ENCODE data around the gene SMPX.

DNA sequence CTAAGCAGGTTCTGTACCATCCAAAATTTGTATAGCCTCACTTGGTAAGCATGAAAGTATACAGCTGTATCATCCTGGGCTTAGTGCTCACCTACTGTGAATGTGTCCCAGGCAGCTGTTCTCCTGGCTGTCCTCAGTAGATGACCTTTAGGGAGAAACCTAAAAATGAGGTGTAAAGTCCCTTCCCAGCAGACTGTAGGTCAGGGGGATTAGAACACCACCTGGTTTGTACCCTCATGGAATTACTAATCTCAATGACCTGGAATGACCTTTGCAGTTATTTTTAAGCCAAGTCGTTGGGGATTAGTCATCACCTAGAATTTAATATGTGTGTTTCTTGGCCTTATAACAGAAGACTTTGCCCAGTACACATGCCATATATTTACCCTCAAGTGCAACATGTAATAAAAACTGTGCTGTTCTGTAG is 42.4 kb upstream of the SMPX start:
- TF ChIP-seq, protein P1, sequence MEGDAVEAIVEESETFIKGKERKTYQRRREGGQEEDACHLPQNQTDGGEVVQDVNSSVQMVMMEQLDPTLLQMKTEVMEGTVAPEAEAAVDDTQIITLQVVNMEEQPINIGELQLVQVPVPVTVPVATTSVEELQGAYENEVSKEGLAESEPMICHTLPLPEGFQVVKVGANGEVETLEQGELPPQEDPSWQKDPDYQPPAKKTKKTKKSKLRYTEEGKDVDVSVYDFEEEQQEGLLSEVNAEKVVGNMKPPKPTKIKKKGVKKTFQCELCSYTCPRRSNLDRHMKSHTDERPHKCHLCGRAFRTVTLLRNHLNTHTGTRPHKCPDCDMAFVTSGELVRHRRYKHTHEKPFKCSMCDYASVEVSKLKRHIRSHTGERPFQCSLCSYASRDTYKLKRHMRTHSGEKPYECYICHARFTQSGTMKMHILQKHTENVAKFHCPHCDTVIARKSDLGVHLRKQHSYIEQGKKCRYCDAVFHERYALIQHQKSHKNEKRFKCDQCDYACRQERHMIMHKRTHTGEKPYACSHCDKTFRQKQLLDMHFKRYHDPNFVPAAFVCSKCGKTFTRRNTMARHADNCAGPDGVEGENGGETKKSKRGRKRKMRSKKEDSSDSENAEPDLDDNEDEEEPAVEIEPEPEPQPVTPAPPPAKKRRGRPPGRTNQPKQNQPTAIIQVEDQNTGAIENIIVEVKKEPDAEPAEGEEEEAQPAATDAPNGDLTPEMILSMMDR (conservative IDR thresholded peaks at IDR 0.05; ENCODE audit: low read depth in 2 of 2): no peak
- TF ChIP-seq EZH2 (IDR thresholded peaks at IDR 0.05; ENCODE audit: low read depth, unreplicated experiment) (no peak), ETS1 (IDR thresholded peaks at IDR 0.05) (no peak), POLR2AphosphoS5 (IDR thresholded peaks at IDR 0.05; ENCODE audit: low read depth) (no peak), EZH2phosphoT487 (IDR thresholded peaks at IDR 0.05; ENCODE audit: unreplicated experiment) (no peak), JUNB (IDR thresholded peaks at IDR 0.05; ENCODE audit: unreplicated experiment) (no peak), STAT1 (IDR thresholded peaks at IDR 0.05; ENCODE audit: unreplicated experiment) (no peak), CREB1 (CRISPR knock-in tag; IDR thresholded peaks at IDR 0.05; ENCODE audit: low read depth) (no peak), REST (IDR thresholded peaks at IDR 0.05; ENCODE audit: unreplicated experiment) (no peak), ZNF331 (CRISPR knock-in tag; IDR thresholded peaks at IDR 0.05; ENCODE audit: low read depth) (no peak), ZNF114 (CRISPR knock-in tag; IDR thresholded peaks at IDR 0.05) (no peak)
